OCI-M2 (cell line): ENCODE measurements around the gene TXNIP.

Source experiments
- DNase-seq: peaks from one replicate; lab custom pipeline; 2025; ENCODE audit not compliant: unreplicated experiment; lab: John Stamatoyannopoulos, UW

The TXNIP gene

DNA sequence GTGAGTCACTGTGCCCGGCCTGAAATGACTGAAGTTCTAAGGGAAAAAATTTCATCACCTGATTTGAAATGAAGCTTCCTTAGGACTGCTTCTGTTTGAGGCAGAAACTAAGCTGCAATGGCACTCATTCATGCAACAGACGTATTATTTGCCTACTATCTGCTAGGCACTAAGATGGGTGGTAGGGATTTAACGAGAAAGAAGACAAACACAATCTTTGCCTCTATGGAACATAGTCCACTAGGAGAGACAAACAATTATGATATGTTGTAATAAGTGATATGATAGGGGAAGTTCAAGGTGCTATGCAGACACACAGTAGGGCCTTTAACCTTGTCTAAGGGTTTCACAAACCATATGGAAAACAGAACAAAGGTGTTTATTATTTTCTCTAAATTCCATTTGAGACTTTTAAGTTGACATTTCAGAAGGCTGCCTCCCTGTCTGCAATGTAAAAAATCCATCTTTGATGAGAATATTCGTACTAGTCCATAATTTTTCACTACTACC is 49.8 kb downstream of the TXNIP start:
- DNase-seq: no peak

DNA sequence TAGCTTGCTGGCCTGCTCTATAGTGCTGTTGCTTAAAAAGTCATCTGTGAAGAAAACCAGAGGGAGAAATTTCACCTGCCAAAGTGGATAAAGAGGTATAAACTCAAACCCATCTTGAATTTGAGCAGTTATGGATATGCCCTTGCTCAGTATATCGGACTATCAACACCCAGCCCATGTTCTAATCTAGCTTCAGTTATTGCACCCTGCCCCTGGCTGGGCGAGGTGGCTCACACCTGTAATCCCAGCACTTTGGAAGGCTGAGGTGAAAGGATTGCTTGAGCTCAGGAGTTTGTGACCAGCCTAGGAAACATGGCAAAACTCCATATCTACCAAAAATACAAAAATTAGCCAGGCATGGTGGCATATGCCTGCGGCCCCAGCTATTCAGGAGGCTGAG is 51.8 kb downstream of the TXNIP start:
- DNase-seq: no peak

DNA sequence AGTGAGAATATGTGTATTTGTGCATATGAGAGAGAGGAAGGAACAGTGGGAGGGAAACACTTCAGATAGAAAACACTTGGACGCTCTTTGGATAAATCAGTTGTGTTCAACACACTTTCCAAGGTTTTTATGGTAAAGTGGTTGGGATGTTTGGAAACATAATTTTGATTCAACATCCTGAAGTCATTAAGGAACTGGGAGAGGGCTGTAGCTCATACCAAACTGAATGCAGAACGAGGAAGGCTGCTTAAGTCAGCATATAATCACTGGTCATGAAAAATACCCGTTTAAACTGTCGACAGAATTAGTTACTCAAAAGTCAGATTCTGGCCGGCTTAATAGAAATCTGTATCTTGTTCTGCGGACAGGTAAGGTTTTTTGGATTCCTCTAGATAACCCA is 53.5 kb downstream of the TXNIP start:
- no peak for DNase-seq
